Measurements from ENCODE around the gene SHISA7. TPM values are rescaled to one million over a fixed set of nuclear protein-coding genes. Genes with fewer than 3 reads are reported as not detected.

Gene SHISA7
- total RNA-seq, 2 experiments from 2014 or later, result not detected

- Mint-ChIP-seq H3K9me3 (ENCODE audit: low read depth) (no peaks in the 10 kb centered on the region), H3K4me1 (peaks cover 35% of the 10 kb centered on the region), H3K4me3 (no peak overlapping the region), H3K27ac (peak overlapping the region; percentile 51), H3K27me3 (no peaks in the 10 kb centered on the region), H3K36me3 (ENCODE audit: low read depth) (peaks cover 5% of the 10 kb centered on the region)
- ATAC-seq (no peak), DNase-seq (no peak)
- ChIA-PET POLR2A (no interaction called here), CTCF (interaction anchor here (0.7 to 1.3 kb wide), 2 partner anchors 24 to 119 kb away, joined by 3 to 4 read pairs; no protein-coding TSS in a partner anchor)
- intact Hi-C loops (cut with DNase I, micrococcal nuclease), result no loop called here
Observed at GRCh38 chr19:55479451-55480230, 36.5 kb upstream of the SHISA7 start.

GRCh38 chr19:55479045-55479444, 35.9 kb upstream of the SHISA7 start:
- peak overlapping the region; percentile 84 for H3K4me3 Mint-ChIP-seq
- H3K27me3 Mint-ChIP-seq, result no peaks in the 10 kb centered on the region
- intact Hi-C loops (cut with DNase I, micrococcal nuclease), result no loop called here
- ChIA-PET CTCF (interaction anchor here (1.3 kb wide), 1 partner anchor 25 kb away, joined by 4 read pairs; no protein-coding TSS in a partner anchor), POLR2A (no interaction called here)
- no peak for DNase-seq
- no peak for ATAC-seq
- H3K36me3 Mint-ChIP-seq (ENCODE audit: low read depth), result peaks cover 5% of the 10 kb centered on the region
- H3K27ac Mint-ChIP-seq, result no peak overlapping the region
- no peaks in the 10 kb centered on the region for H3K9me3 Mint-ChIP-seq (ENCODE audit: low read depth)
- H3K4me1 Mint-ChIP-seq, result peaks cover 32% of the 10 kb centered on the region

- Mint-ChIP-seq H3K4me1 (peaks cover 32% of the 10 kb centered on the region), H3K4me3 (peak overlapping the region; percentile 84), H3K9me3 (ENCODE audit: low read depth) (no peaks in the 10 kb centered on the region), H3K27ac (no peak overlapping the region), H3K36me3 (ENCODE audit: low read depth) (peaks cover 5% of the 10 kb centered on the region), H3K27me3 (no peaks in the 10 kb centered on the region)
- ChIA-PET POLR2A (no interaction called here), CTCF (interaction anchor here (1.3 to 3.0 kb wide), 2 partner anchors 11 to 25 kb away, joined by 4 to 18 read pairs; no protein-coding TSS in a partner anchor)
- no peak for ATAC-seq
- intact Hi-C loops (cut with DNase I, micrococcal nuclease), result no loop called here
- no peak for DNase-seq
Observed at GRCh38 chr19:55478364-55478763, 35.3 kb upstream of the SHISA7 start.

- H3K4me1 Mint-ChIP-seq, result peaks cover 32% of the 10 kb centered on the region
- POLR2A ChIA-PET, result no interaction called here
- peak overlapping the region; percentile 84 for H3K4me3 Mint-ChIP-seq
- no peak for DNase-seq
- H3K27ac Mint-ChIP-seq, result peak overlapping the region; percentile 25
- no peak for ATAC-seq
- H3K27me3 Mint-ChIP-seq, result no peaks in the 10 kb centered on the region
- H3K36me3 Mint-ChIP-seq (ENCODE audit: low read depth), result peaks cover 5% of the 10 kb centered on the region
- CTCF ChIA-PET, result interaction anchor here (3.0 kb wide), 1 partner anchor 10 kb away, joined by 18 read pairs; no protein-coding TSS in a partner anchor
- intact Hi-C loops (cut with DNase I, micrococcal nuclease), result loop anchor here in 1 of 2 experiments (2.0 kb wide), 3 partner anchors 103 to 663 kb away; partner anchors contain the start of genes ZNF444, ZNF579 and ZNF787
- no peaks in the 10 kb centered on the region for H3K9me3 Mint-ChIP-seq (ENCODE audit: low read depth)
Observed at GRCh38 chr19:55477905-55478304, 34.8 kb upstream of the SHISA7 start.

- intact Hi-C loops (cut with DNase I, micrococcal nuclease), result loop anchor here (1.0 to 2.0 kb wide), 20 partner anchors 15 to 1012 kb away; partner anchors contain the start of genes EPN1 (in 1 of the 2), FIZ1 (in 1 of the 2), HSPBP1 (in 1 of the 2) and ISOC2 (in 1 of the 2)
- POLR2A ChIA-PET, result interaction anchor here (0.5 to 1.6 kb wide), 6 partner anchors 9 to 359 kb away, joined by 3 to 9 read pairs (median 4); partner anchors contain the start of genes ISOC2, NAT14, PPP1R12C and U2AF2
- ATAC-seq (peak; percentile 96), DNase-seq (peak; percentile 99)
- CTCF ChIA-PET, result interaction anchor here (0.6 to 3.0 kb wide), 11 partner anchors 9 to 1028 kb away, joined by 3 to 18 read pairs (median 4); partner anchors contain the start of genes HSPBP1 and RDH13
- H3K27ac Mint-ChIP-seq, result peak within 1 kb of the TSS; percentile 88
- H3K36me3 Mint-ChIP-seq (ENCODE audit: low read depth), result peaks cover 5% of the 10 kb centered on the region
- peak within 1 kb of the TSS; percentile 84 for H3K4me3 Mint-ChIP-seq
- H3K27me3 Mint-ChIP-seq, result no peaks in the 10 kb centered on the region
- peaks cover 32% of the 10 kb centered on the region for H3K4me1 Mint-ChIP-seq
- H3K9me3 Mint-ChIP-seq (ENCODE audit: low read depth), result no peaks in the 10 kb centered on the region
Observed at GRCh38 chr19:55476100-55476775, 33.1 kb upstream of the SHISA7 start, which contains the start of gene ZNF628. ZNF628 (plus strand) TSS chr19:55476617; CDS start chr19:55479911, 3,294 bp downstream.

GRCh38 chr19:55474269-55475265, 31.5 kb upstream of the SHISA7 start:
- DNase-seq (no peak), ATAC-seq (no peak)
- no peaks in the 10 kb centered on the region for H3K27me3 Mint-ChIP-seq
- H3K4me1 Mint-ChIP-seq, result peaks cover 27% of the 10 kb centered on the region
- ChIA-PET POLR2A (interaction anchor here (0.6 to 1.0 kb wide), 2 partner anchors 29 to 191 kb away, joined by 3 read pairs; partner anchors contain the start of gene BRSK1), CTCF (interaction anchor here (1.2 to 1.5 kb wide), 2 partner anchors 11 to 164 kb away, joined by 3 read pairs; partner anchors contain the start of gene NAT14)
- no peak overlapping the region for H3K27ac Mint-ChIP-seq
- intact Hi-C loops (cut with DNase I, micrococcal nuclease), result no loop called here
- no peaks in the 10 kb centered on the region for H3K9me3 Mint-ChIP-seq (ENCODE audit: low read depth)
- H3K36me3 Mint-ChIP-seq (ENCODE audit: low read depth), result peaks cover 5% of the 10 kb centered on the region
- peak overlapping the region; percentile 84 for H3K4me3 Mint-ChIP-seq

GRCh38 chr19:55473225-55474012, 30.3 kb upstream of the SHISA7 start:
- ChIA-PET POLR2A (interaction anchor here (1.0 kb wide), 1 partner anchor 30 kb away, joined by 3 read pairs; no protein-coding TSS in a partner anchor), CTCF (interaction anchor here (1.5 kb wide), 1 partner anchor 12 kb away, joined by 3 read pairs; the partner anchor contains the start of gene NAT14)
- Mint-ChIP-seq H3K4me3 (no peak overlapping the region), H3K27me3 (no peaks in the 10 kb centered on the region), H3K4me1 (peaks cover 17% of the 10 kb centered on the region), H3K27ac (no peak overlapping the region), H3K9me3 (ENCODE audit: low read depth) (no peaks in the 10 kb centered on the region), H3K36me3 (ENCODE audit: low read depth) (no peaks in the 10 kb centered on the region)
- ATAC-seq, result no peak
- intact Hi-C loops (cut with DNase I, micrococcal nuclease), result no loop called here
- no peak for DNase-seq

GRCh38 chr19:55472463-55472862, 29.4 kb upstream of the SHISA7 start:
- Mint-ChIP-seq H3K4me3 (no peak overlapping the region), H3K4me1 (peaks cover 11% of the 10 kb centered on the region), H3K27ac (no peak overlapping the region), H3K9me3 (ENCODE audit: low read depth) (no peaks in the 10 kb centered on the region), H3K36me3 (ENCODE audit: low read depth) (no peaks in the 10 kb centered on the region), H3K27me3 (no peaks in the 10 kb centered on the region)
- ATAC-seq (no peak), DNase-seq (no peak)
- ChIA-PET CTCF (no interaction called here), POLR2A (no interaction called here)
- intact Hi-C loops (cut with DNase I, micrococcal nuclease), result no loop called here

- no peaks in the 10 kb centered on the region for H3K27me3 Mint-ChIP-seq
- POLR2A ChIA-PET, result no interaction called here
- no peak for ATAC-seq
- H3K36me3 Mint-ChIP-seq (ENCODE audit: low read depth), result no peaks in the 10 kb centered on the region
- H3K27ac Mint-ChIP-seq, result no peak overlapping the region
- H3K9me3 Mint-ChIP-seq (ENCODE audit: low read depth), result no peaks in the 10 kb centered on the region
- CTCF ChIA-PET, result interaction anchor here (0.9 to 1.0 kb wide), 2 partner anchors 16 to 33 kb away, joined by 3 to 5 read pairs; no protein-coding TSS in a partner anchor
- H3K4me1 Mint-ChIP-seq, result peaks cover 9% of the 10 kb centered on the region
- no peak for DNase-seq
- intact Hi-C loops (cut with DNase I, micrococcal nuclease), result no loop called here
- H3K4me3 Mint-ChIP-seq, result no peak overlapping the region
Observed at GRCh38 chr19:55471266-55471665, 28.2 kb upstream of the SHISA7 start.

GRCh38 chr19:55468054-55468393, 24.9 kb upstream of the SHISA7 start:
- H3K27ac Mint-ChIP-seq, result no peak overlapping the region
- H3K4me3 Mint-ChIP-seq, result no peak overlapping the region
- POLR2A ChIA-PET, result no interaction called here
- ATAC-seq (peak; percentile 37), DNase-seq (no peak)
- H3K27me3 Mint-ChIP-seq, result no peaks in the 10 kb centered on the region
- CTCF ChIA-PET, result interaction anchor here (0.6 to 3.9 kb wide), 10 partner anchors 9 to 302 kb away, joined by 3 to 30 read pairs (median 6); partner anchors contain the start of gene ZNF628
- intact Hi-C loops (cut with DNase I, micrococcal nuclease), result loop anchor here (2.0 to 5.0 kb wide), 2 partner anchors 163 to 164 kb away; no protein-coding TSS in a partner anchor
- no peaks in the 10 kb centered on the region for H3K9me3 Mint-ChIP-seq (ENCODE audit: low read depth)
- H3K36me3 Mint-ChIP-seq (ENCODE audit: low read depth), result no peaks in the 10 kb centered on the region
- peaks cover 3% of the 10 kb centered on the region for H3K4me1 Mint-ChIP-seq
